Hematopoietic multipotent progenitor cell (in vitro differentiated cells): Measurements from ENCODE around the gene C14orf39. TPM values are rescaled to one million over a fixed set of nuclear protein-coding genes. Genes with fewer than 3 reads are reported as not detected.
"Not testable (repeated sequence)": the region's sequence is repeated elsewhere in the genome, so short reads cannot be mapped to it uniquely, and the experiment has no call there.

Experiments
- DNase-seq, 3 donors: peaks; one replicate each; pipeline ENCODE4 v3.0.0-alpha.2; 2011 to 2015; ENCODE audit warnings: low read depth in 2 of 3, low spot score in 2 of 3
- total RNA-seq: library from RNA; depleted of rRNA; stranded (reverse); fragments of >200 nt; gene quantifications from one replicate; pipeline ENCODE4 v1.2.3, GENCODE V29; 2012

Gene C14orf39
- total RNA-seq, 1 donor, result not detected

DNA sequence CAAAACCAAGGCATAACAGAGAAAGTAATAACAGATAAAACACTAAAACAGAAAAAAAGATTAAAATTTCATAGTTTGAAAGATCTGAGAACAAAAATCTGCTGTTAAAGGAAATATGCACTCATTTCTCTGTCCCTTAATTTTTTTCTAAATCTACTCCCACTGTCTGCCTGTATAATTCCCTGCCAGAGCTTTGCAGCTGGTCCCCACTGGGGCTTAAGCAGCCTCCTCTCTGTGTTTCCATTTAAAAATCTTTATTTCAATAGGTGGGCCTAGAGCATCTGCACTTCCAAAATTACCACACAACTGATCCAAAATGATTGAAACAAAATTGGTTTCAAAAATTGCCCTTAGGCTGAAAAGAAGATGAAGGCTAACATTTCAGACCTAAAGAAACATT, 16.7 kb upstream of the C14orf39 start:
- no peak for DNase-seq

DNA sequence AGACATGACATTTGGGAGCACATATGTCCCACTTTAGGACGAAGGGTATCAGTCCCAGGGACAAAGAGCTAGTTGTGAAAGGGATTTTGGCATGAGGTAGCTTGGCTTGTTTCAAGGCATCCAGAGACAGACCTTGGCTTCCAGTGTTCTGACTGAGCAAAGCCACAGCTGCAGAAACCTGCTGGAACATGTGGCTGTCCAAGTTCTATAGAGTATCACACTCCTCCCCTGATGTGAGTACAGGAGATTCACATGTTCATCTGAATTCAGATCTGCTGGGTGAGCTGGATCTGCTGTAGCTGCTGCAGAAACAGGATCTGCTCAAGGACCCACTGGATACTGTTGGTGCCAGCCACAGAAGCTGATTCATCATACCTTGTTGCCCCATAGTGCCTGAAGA, 10.1 kb upstream of the C14orf39 start:
- no peak for DNase-seq

DNA sequence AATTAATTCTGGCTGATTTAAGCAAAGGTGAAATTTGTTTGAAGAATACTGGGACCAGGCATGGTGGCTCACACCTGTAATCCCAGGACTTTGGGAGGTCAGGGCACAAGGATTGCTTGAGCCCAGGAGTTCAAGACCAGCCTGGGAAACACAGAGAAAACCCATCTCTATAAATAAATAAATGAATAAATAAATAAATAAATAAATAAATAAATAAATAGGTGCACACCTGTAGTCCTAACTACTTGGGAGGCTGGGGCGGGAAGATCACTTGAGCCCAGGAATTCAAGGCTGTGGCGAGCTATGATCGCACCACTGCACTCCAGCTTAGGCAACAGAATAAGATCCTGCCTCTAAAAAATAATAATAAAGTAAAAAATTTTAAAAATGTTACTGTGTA, 4.4 kb upstream of the C14orf39 start:
- no peak for DNase-seq

DNA sequence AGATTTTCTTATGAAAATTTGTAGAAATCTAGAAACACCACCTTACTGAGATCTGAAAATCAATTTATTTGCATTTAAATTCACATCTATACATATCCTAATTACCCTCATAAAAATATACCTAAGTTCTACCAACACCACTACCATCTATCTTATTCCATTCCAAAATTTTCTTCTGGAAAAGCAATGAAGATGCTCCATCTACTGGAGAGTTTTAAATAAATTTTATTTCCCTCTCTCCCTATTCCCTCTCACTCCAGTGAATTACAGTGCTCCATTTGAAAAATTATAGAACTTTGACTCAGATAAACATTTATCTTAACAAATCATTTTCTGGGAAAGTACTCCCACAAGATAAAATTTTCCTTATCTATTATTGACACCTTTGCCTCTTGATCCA, 2.3 kb upstream of the C14orf39 start:
- no peak for DNase-seq

DNA sequence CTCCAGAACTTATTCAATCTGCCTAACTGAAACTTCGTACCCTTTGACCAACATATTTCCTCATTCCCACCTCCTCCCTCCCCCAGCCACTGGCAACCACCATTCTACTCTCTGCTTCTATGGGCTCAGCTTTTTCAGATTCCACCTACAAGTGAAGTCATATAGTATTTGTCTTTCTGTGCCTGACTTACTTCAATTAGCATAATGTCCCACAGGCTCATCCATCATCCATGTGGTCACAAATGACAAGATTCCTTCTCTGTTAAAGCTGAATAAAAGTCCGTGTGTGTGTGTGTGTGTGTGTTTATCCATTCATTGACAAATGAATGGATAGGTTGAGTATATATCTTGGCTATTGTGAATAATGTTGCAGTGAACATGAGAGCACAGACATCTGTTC, 1.3 kb upstream of the C14orf39 start:
- no peak for DNase-seq

DNA sequence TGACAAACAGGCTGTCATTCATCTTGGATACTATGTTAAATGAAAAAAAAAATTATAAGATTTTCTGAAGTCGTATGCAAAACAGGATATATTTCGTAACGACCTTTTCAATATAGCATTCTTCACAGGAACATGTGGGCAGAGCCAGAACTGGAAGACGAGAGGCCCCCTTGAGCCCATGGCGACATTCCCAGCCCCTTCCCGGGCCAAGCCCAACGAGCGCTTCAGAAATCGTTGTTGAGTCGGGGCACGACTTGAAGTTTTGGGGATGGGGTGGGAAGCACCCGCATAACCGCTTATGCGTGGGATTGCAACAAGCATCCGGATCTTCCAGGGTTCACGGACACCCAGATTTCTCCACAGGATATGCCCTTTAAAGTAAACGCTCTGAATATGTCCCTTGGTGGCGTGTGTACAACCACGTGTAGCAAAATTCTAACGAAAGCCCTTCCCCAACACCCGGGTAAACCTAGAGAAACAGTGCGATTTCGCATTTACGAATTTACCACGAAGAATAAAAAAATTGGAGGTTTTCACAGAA, 736 bp downstream of the C14orf39 start:
- DNase-seq, result no peak

DNA sequence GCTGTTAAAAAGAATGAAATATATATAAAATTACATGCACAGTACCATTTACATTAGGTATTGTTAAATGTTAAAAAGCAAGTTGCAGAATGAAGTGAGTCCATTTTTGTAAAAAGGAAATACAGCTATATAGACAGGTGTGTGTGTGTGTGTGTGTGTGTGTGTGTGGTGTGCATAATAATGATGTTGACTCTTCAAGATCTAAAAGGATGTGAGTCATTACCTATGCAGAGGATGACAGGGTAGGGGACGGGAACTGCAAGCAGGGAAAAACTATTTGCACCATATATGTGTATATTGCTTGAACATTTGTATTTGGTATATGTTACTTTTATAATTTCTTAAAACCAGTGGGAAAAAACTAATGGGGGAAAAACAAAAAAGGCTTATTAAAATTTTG, 3.1 kb downstream of the C14orf39 start:
- no peak for DNase-seq

DNA sequence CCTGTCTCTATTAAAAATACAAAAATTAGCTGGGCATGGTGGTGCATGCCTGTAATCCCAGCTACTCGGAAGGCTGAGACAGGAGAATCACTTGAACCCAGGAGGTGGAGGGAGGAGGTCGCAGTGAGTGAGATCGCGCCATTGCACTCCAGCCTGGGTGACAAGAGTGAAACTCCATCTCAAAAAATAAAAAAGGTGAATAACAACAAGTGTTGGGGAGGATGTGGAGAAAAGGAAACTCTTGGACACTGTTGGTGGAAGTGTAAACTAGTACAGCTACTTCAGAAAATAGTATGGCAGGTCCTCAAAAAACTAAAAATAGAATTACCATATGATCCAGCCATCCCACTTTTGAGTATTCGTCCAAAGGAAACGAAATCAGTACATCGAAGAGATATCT, 5.6 kb downstream of the C14orf39 start:
- not testable (repeated sequence) for DNase-seq

DNA sequence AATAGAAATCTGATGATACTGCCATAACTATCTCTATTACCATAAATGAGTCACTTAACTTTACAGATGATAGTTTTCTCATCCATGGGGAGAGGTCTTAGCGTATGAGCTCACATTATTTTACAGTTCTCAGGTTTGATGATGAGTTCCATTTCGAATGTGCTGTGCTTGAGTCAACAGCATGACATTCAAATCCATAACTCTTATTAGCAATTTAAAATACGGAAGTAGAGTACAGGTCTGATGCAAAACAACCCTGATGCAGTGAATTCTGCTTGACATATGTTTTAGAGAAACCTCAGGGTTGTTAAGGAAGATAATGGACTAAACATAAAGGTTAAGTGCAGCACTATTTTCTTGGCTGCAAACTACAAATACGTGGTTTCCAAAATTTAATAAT, 30.0 kb downstream of the C14orf39 start:
- DNase-seq, result no peak

DNA sequence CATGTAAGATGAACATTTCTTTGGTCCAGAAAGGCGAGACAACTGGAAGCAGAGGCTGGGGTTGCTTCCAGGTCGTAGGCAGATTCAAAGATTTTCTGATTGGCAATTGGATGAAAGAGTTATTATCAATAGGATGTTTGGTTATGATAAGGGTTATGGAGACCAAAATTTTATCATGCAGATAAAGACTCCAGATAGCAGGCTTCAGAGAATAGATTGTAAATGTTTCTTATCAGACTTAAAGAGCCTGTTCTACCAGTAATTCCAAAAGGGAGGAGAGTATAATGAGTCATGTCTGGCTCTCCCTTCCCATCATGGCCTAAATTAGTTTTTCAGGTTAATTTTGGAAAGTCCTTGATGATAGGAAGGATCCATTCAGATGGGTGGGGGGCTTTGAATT, 55.6 kb downstream of the C14orf39 start:
- no peak for DNase-seq

DNA sequence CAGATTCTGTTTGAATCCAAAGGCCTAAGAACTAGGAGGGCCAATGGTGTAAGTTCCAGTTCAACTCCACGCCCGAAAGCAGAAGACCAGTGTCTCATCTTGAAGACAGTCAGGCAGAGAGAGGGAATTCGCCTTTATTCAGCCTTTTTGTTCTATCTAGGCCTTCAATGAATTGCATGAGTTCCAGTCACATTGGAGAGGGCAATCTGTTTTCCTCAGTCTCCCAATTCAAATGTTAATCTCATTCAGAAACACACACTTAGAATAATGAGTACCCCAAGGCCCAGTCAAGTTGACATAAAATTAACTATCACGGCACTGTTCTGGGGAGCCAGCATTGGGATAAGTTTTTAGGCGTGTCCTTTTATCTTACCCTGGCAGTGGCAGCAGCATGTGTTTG, 65.8 kb downstream of the C14orf39 start:
- no peak for DNase-seq

DNA sequence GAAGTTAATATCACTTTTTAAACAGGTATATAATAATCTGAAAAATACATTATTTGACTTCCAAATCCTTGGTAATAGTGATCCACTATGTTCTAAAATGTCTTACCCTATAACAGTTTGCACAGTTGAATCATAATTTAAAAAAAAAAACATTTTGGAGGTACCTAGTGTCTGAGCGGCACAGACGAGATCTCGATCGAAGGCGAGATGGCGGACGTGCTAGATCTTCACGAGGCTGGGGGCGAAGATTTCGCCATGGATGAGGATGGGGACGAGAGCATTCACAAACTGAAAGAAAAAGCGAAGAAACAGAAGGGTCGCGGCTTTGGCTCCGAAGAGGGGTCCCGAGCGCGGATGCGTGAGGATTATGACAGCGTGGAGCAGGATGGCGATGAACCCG, 88.3 kb downstream of the C14orf39 start:
- DNase-seq, result not testable (repeated sequence)

DNA sequence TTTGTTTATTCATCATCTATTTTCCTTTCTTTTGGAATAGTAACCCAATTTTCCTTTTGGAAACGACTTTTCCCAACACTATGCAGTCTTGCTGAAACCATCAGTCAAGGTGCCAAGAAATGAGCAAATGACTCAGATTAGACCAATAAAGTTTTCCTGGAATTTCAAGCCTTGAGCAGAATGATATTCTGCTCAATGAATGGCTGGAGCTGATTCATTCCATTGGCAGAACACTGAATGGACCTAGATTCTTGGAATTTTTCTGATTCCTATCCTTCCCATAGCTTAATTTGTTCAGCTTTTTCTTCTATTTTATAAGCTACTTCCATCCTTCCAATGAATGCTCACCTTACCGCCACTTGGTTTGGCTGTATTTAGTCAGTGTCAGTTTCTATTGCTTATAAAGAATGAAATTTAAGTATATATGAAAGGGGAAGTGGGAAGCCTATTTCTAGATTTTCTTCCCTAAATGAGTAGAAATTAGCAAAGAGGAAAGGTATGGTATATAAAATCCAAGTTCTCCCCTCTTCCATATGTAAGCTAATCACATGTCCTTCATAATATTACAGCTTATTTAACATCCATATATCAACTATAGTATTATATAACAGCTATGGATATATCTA, 89.0 kb downstream of the C14orf39 start:
- no peak for DNase-seq

Other genes with a start within 250 kb of the C14orf39 start
- gene PPM1A, start 236.8 kb downstream of the C14orf39 start, total RNA-seq, result 13.2 TPM
- gene SIX6, start 23.1 kb upstream of the C14orf39 start, total RNA-seq, result not detected
- gene SIX1, start 163.4 kb upstream of the C14orf39 start, total RNA-seq, result not detected
- gene SIX4, start 238.3 kb upstream of the C14orf39 start, total RNA-seq, result under 0.01 TPM
- 14.3 TPM for gene MNAT1, start 248.7 kb upstream of the C14orf39 start, total RNA-seq